NCI-H510A (cell line): ENCODE results near the gene C1QL4.

Source experiments
- DNase-seq: peaks from one replicate; lab custom pipeline; 2025; lab: John Stamatoyannopoulos, UW

C1QL4 gene

GRCh38 chr12:49347311-49348193, 10.6 kb upstream of the C1QL4 start:
- DNase-seq = peak; percentile 77

GRCh38 chr12:49346659-49347310, 9.8 kb upstream of the C1QL4 start, which contains the start of gene DNAJC22:
Gene DNAJC22 (plus strand): TSS chr12:49346888. CDS start chr12:49348873, 1,985 bp downstream.
- DNase-seq = peak; percentile 25

GRCh38 chr12:49345825-49346658, 9.1 kb upstream of the C1QL4 start:
- DNase-seq = no peak

GRCh38 chr12:49345051-49345824, 8.2 kb upstream of the C1QL4 start:
- DNase-seq = peak; percentile 32

- DNase-seq = no peak
Measured at GRCh38 chr12:49344486-49345050, 7.6 kb upstream of the C1QL4 start.

GRCh38 chr12:49342914-49343731, 6.1 kb upstream of the C1QL4 start:
- no peak for DNase-seq

GRCh38 chr12:49342066-49342913, 5.3 kb upstream of the C1QL4 start:
- peak; percentile 72 for DNase-seq

- DNase-seq = no peak
Measured at GRCh38 chr12:49341777-49342065, 4.7 kb upstream of the C1QL4 start.

- no peak for DNase-seq
Measured at GRCh38 chr12:49340971-49341776, 4.2 kb upstream of the C1QL4 start.

GRCh38 chr12:49340095-49340870, 3.3 kb upstream of the C1QL4 start:
- no peak for DNase-seq

- DNase-seq = no peak
Measured at GRCh38 chr12:49339464-49339861, 2.5 kb upstream of the C1QL4 start.

GRCh38 chr12:49338830-49339463, 2.0 kb upstream of the C1QL4 start:
- no peak for DNase-seq

GRCh38 chr12:49335955-49336644, 888 bp downstream of the C1QL4 start:
- DNase-seq = no peak

- no peak for DNase-seq
Measured at GRCh38 chr12:49335118-49335954, 1.7 kb downstream of the C1QL4 start.

- no peak for DNase-seq
Measured at GRCh38 chr12:49334681-49335080, 2.3 kb downstream of the C1QL4 start.

- DNase-seq = no peak
Measured at GRCh38 chr12:49334226-49334625, 2.8 kb downstream of the C1QL4 start.
